Measurements from ENCODE around the gene VPS39.

- no peak for TF ChIP-seq CTCF (IDR thresholded peaks at IDR 0.05)
- TF ChIP-seq POLR2A (IDR thresholded peaks at IDR 0.05) = no peak
Measured at GRCh38 chr15:42145546-42146455, 62.3 kb downstream of the VPS39 start.
